Fibroblast of mammary gland (primary cell): Measurements from ENCODE around the gene PDE3B.
A peak's percentile ranks its signal among the peaks of the same experiment; 100 is the strongest.

Experiments used
- DNase-seq: peaks from one replicate; pipeline ENCODE4 v3.0.0-alpha.2; 2010; ENCODE audit warnings: low read depth
- H3K4me3 ChIP-seq: 2 replicates; pipeline ENCODE4 v1.5.1; 2011; ENCODE audit warnings: low read depth, mild to moderate bottlenecking, low read length, moderate library complexity; ENCODE audit not compliant: control insufficient read depth
- TF ChIP-seq, protein P1 (sequence below): conservative IDR thresholded peaks from 2 replicates; pipeline ENCODE4 v1.5.1; 2011; ENCODE audit warnings: low read depth, low read length, inconsistent platforms; ENCODE audit not compliant: control insufficient read depth, insufficient read depth

Gene PDE3B

DNA sequence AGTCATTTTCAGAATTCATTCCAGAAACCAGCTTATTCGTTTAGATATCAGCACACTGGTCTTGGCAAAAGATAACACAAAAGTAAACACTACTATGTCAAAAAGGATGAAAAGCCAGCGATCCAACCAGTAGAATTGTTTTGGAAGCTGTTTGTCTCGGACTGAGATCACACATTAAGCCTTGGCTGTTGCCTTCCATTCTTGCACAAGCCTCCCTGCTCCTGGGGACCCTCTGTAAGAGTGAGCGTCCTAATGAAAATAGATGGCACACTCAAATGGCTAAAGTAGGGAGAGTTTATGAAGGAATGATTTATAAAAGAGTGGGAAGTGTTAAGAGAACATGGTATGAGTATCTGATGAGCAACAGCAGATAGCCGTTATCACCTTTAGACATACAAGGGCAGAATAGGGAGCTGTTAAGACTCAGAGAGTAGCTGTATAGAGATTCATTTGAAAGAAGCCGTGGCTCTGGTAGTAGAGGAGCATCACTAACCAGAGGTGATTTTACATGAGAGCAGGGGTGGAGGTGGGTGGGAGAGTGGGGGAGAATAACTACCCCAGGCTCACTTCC lies 25.2 kb downstream of the PDE3B start:
- no peak overlapping the region for H3K4me3 ChIP-seq
- no peak for DNase-seq
- TF ChIP-seq, protein P1, sequence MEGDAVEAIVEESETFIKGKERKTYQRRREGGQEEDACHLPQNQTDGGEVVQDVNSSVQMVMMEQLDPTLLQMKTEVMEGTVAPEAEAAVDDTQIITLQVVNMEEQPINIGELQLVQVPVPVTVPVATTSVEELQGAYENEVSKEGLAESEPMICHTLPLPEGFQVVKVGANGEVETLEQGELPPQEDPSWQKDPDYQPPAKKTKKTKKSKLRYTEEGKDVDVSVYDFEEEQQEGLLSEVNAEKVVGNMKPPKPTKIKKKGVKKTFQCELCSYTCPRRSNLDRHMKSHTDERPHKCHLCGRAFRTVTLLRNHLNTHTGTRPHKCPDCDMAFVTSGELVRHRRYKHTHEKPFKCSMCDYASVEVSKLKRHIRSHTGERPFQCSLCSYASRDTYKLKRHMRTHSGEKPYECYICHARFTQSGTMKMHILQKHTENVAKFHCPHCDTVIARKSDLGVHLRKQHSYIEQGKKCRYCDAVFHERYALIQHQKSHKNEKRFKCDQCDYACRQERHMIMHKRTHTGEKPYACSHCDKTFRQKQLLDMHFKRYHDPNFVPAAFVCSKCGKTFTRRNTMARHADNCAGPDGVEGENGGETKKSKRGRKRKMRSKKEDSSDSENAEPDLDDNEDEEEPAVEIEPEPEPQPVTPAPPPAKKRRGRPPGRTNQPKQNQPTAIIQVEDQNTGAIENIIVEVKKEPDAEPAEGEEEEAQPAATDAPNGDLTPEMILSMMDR = no peak

DNA sequence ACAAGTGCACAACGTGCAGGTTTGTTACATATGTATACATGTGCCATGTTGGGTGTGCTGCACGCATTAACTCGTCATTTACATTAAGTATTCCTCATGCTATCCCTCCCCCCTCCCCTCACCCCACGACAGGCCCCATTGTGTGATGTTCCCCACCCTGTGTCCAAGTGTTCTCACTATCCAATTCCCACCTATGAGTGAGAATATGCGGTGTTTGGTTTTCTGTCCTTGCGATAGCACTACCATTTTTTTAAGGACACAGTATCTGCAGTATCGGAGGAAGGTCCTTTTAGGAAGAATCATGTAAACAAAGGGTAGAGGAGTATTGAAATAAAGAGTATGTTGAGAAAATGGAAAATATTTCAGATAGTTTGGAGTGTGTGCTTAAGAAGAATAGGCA lies 25.9 kb downstream of the PDE3B start:
- DNase-seq = no peak
- H3K4me3 ChIP-seq = no peak overlapping the region
- TF ChIP-seq, protein P1 = no peak

DNA sequence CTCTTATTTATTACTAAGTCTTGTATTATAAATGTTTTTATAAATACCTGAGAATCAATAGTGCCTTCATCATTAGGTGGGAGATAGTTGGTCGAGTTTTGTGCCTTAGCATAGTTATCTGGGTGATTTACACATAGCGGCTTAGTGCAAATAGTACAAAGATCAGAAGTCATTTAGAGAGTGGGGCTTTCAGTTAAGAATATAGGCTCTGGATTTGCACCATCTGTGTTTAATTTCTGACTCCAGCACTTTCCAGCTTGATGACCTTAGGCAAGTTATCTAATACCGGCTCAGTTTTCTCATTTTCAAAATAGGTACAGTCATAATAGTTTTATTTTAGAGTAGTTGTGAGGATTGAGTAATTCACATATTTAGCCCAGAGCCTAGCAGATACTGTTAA lies 26.4 kb downstream of the PDE3B start:
- TF ChIP-seq, protein P1 = no peak
- no peak overlapping the region for H3K4me3 ChIP-seq
- no peak for DNase-seq

DNA sequence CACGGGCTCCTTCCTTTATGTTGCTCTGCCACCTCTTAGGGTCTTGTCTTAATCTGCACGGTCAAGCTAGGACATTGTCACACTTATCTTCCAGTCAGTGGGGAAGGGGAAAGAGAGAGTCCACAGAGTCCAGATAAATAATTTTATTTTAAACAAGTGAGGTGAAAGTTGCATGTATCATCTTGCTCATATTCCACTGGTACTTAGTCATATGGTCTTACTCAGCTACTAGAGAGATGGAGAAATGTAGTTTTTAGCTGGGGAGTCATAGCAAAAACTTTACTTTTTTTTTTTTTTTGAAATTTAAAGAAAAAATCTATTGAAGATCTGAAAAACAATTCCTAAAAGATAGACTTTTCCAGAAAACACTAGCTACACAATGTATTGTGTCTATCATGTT lies 29.0 kb downstream of the PDE3B start:
- peak; percentile 11 for DNase-seq

DNA sequence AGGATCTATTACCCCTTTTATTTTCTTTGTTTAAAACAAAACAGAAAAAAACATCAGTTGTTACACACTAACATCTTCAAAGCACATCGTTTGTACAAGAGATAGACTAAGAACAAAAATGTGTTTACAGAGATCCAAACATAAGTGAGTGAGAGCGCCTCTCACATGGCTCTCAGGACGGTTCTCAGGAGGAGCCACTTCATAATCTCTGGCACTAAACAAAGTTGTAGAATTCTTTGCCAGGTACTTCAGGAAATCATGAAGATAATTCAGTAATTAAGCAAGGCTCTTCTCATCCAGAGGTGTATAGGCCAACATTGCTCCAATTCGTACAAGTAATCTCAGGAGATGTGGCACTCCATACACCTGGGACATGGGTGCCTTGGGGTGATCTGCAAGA lies 29.8 kb downstream of the PDE3B start:
- TF ChIP-seq, protein P1 = no peak
- H3K4me3 ChIP-seq = no peak overlapping the region
- DNase-seq = no peak

More for the DNA sequence above, 29.0 kb downstream of the PDE3B start:
- H3K4me3 ChIP-seq = no peak overlapping the region
- TF ChIP-seq, protein P1 = no peak

DNA sequence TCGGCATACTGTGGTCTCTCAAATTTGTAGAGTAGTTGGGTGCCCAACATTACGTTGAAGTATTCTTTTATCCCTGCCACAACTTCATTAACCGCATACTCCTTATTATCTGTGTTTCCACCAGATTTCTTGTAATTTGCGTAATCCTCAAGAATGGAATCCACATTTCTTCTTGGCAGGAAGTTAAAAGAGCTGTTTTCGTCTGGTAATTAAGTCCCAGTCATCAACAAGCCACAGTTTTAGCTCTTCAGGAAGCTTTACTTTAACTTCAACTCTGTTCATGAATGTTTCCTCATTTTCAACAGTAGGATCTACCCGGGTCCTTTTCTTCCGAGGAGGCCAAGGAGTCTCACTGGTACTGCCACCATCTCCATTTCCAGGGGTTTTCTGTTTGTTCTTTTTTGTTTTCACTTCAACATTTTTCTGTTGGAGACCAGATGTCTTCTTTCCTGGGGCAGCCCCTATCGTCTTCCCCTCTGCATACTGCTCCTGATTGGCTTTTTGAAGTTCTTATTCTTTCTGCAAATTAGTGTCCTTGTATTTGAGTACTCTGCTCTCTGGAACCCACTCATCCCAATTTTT lies 30.3 kb downstream of the PDE3B start:
- no peak for DNase-seq
- TF ChIP-seq, protein P1 = no peak
- H3K4me3 ChIP-seq = no peak overlapping the region
